H1 (cell line): ENCODE data around the gene NAP1L1. TPM values are rescaled to one million over a fixed set of nuclear protein-coding genes. Genes with fewer than 3 reads are reported as not detected.

Experiments used
- RFX5 ChIP-seq: IDR thresholded peaks from 2 replicates; pipeline ENCODE4 v1.6.1; 2011; ENCODE audit warnings: low read depth, low read length, improper control_type of control experiment, borderline replicate concordance
- TAF7 ChIP-seq: optimal IDR thresholded peaks from 2 replicates; pipeline ENCODE3; 2011; ENCODE audit warnings: low read depth, mild to moderate bottlenecking, inconsistent platforms, low read length, moderate library complexity, borderline replicate concordance
- polyA plus RNA-seq, 7 experiments: library from polyadenylated mRNA; depleted of rRNA in 3 of 7; stranded (reverse) in 5 of 7; unstranded in 2 of 7; fragments of >200 nt in 5 of 7; fragments of 200-250 nt in 2 of 7; gene quantifications; 1 replicate in 5 of 7; 2 replicates in 1 of 7; 4 replicates in 1 of 7; pipeline versions ENCODE4 v1.2.1 to v1.2.3, GENCODE V29; 2011 to 2013; ENCODE audit warnings: missing spikeins in 2 of 7, mixed read lengths in 2 of 7
- total RNA-seq: library from RNA; stranded (reverse); fragmentation: NEBNext Ultra II Directional; extraction: Animal tissue kit (Norgen Biotek cat#: 25700); gene quantifications from 2 replicates; pipeline ENCODE4 v1.2.1, GENCODE V29; 2021

NAP1L1 gene
- total and polyA plus RNA-seq, 2 of the 8 experiments (the other 6 are each of a cell fraction or from before 2014, with no cell fraction given) = 202 to 1,159 TPM

- no peak for TF ChIP-seq TAF7
- TF ChIP-seq RFX5 = no peak
Measured at GRCh38 chr12:76008428-76008827, 76.1 kb downstream of the NAP1L1 start (continued).
